Lung microvascular endothelial cell (primary cell): ENCODE results near the gene TAPBP. TPM values are rescaled to one million over a fixed set of nuclear protein-coding genes. Genes with fewer than 3 reads are reported as not detected.
"Not testable (repeated sequence)": the region's sequence is repeated elsewhere in the genome, so short reads cannot be mapped to it uniquely, and the experiment has no call there.

ENCODE experiments used
- DNase-seq, 2 donors: peaks; one replicate each; pipeline versions ENCODE4 v3.0.0 to v3.0.0-alpha.2; 2010; ENCODE audit warnings: low read depth in 2 of 2
- total RNA-seq: library from RNA; depleted of rRNA; stranded (reverse); fragments of >200 nt; gene quantifications from 2 replicates; pipeline ENCODE4 v1.2.1, GENCODE V29; 2014

The TAPBP gene
- total RNA-seq = 46.9 and 57.7 TPM in 2 replicates

- DNase-seq = peak; percentile 80 to 84
Measured at GRCh38 chr6:33313709-33314514, at the start of gene TAPBP. Gene TAPBP (minus strand): TSS chr6:33314078. CDS start chr6:33314041, 37 bp downstream.

GRCh38 chr6:33363486-33363885 is 49.6 kb upstream of the TAPBP start:
- DNase-seq = not testable (repeated sequence)

GRCh38 chr6:33359331-33359730 is 45.5 kb upstream of the TAPBP start:
- no peak for DNase-seq

- not testable (repeated sequence) for DNase-seq
Measured at GRCh38 chr6:33357160-33357871, 43.4 kb upstream of the TAPBP start.

GRCh38 chr6:33356295-33356694 is 42.4 kb upstream of the TAPBP start:
- no peak for DNase-seq

GRCh38 chr6:33355860-33356259 is 42.0 kb upstream of the TAPBP start:
- DNase-seq = not testable (repeated sequence)

- no peak for DNase-seq
Measured at GRCh38 chr6:33347816-33348215, 33.9 kb upstream of the TAPBP start.

- DNase-seq = not testable (repeated sequence)
Measured at GRCh38 chr6:33346972-33347371, 33.1 kb upstream of the TAPBP start.

- DNase-seq = peak; percentile 64 to 80
Measured at GRCh38 chr6:33344701-33345697, 31.1 kb upstream of the TAPBP start.

- DNase-seq = peak in 1 of 2 donors; percentile 17
Measured at GRCh38 chr6:33343953-33344611, 30.2 kb upstream of the TAPBP start.

- not testable (repeated sequence) for DNase-seq
Measured at GRCh38 chr6:33343606-33343952, 29.7 kb upstream of the TAPBP start.

- no peak for DNase-seq
Measured at GRCh38 chr6:33339193-33339592, 25.3 kb upstream of the TAPBP start.

- DNase-seq = no peak
Measured at GRCh38 chr6:33336495-33336894, 22.6 kb upstream of the TAPBP start.

- DNase-seq = no peak
Measured at GRCh38 chr6:33335916-33336315, 22.0 kb upstream of the TAPBP start.

- DNase-seq = no peak
Measured at GRCh38 chr6:33333666-33334065, 19.8 kb upstream of the TAPBP start.

- no peak for DNase-seq
Measured at GRCh38 chr6:33330736-33331135, 16.9 kb upstream of the TAPBP start.

- DNase-seq = peak in 1 of 2 donors; percentile 32
Measured at GRCh38 chr6:33329058-33329457, 15.2 kb upstream of the TAPBP start.

GRCh38 chr6:33324125-33324524 is 10.2 kb upstream of the TAPBP start:
- DNase-seq = no peak

- no peak for DNase-seq
Measured at GRCh38 chr6:33323623-33323948, 9.7 kb upstream of the TAPBP start.

- DNase-seq = no peak
Measured at GRCh38 chr6:33321227-33321626, 7.3 kb upstream of the TAPBP start.
